K562 (cell line): ENCODE results near the gene DUSP3. TPM values are rescaled to one million over a fixed set of nuclear protein-coding genes. Genes with fewer than 3 reads are reported as not detected.

Experiments
- ATAC-seq: fragments of 200-7000 bp; cut with Tn5 transposase; 3 replicates; pipeline ENCODE4 v1.9.1; 2020; ENCODE audit warnings: moderate library complexity
- BruUV-seq: library from RNA; stranded (reverse); fragments of 400-500 nt; replicated peaks from 2 replicates; lab custom pipeline; 2021; lab: Mats Ljungman, UMichigan
- CTCF ChIA-PET: fragments of 300-600 bp; formaldehyde crosslinking; extraction: SDS; loops from one replicate; lab custom pipeline; 2021; ENCODE audit warnings: low intra/inter-chr PET ratio; lab: Yijun Ruan, JAX
- POLR2A ChIA-PET: fragments of 300-600, 350-650 bp; sonication (Branson Sonifier 250); formaldehyde crosslinking; extraction: SDS; loops from one replicate; lab custom pipeline; 2021; ENCODE audit warnings: antibody characterized with exemption, inconsistent platforms; lab: Yijun Ruan, JAX
- DNase-seq, 4 experiments: peaks; one replicate each; pipeline versions ENCODE4 v3.0.0 to v3.0.0-alpha.2; 2011 to 2018; ENCODE audit warnings: low spot score in 3 of 4, mixed read lengths in 3 of 4; ENCODE audit errors: extremely low read depth in 1 of 4
- FAIRE-seq: peaks from 2 replicates; lab custom pipeline; 2011; peaks lifted over from hg19 to GRCh38; lab: Jason Lieb, UNC
- H2AFZ ChIP-seq: 2 replicates; pipeline ENCODE4 v1.6.0; 2011; ENCODE audit warnings: low read depth, low read length, control low read depth, inconsistent platforms
- H3K27ac ChIP-seq: fragments of 200-600 bp; 3 replicates; pipeline ENCODE4 v1.8.0; 2011; ENCODE audit warnings: low read depth, mild to moderate bottlenecking, control low read depth, inconsistent platforms, low read length, moderate library complexity, mixed read lengths; ENCODE audit errors: extremely low read depth
- H3K27me3 ChIP-seq, 2 experiments: fragments of 300-600 bp in 1 of 2; 2 replicates in 1 of 2; 3 replicates in 1 of 2; pipeline versions ENCODE4 v1.6.0 to v1.8.0; 2011; ENCODE audit warnings: inconsistent platforms in 2 of 2, low read length in 2 of 2, mild to moderate bottlenecking in 1 of 2, mixed read lengths in 1 of 2, moderate library complexity in 1 of 2; ENCODE audit not compliant: control insufficient read depth in 2 of 2, insufficient read depth in 2 of 2
- H3K36me3 ChIP-seq: fragments of 300-600 bp; 3 replicates; pipeline ENCODE4 v1.8.0; 2011; ENCODE audit warnings: mild to moderate bottlenecking, low read length, inconsistent platforms; ENCODE audit not compliant: control insufficient read depth, insufficient read depth
- H3K4me1 ChIP-seq, 2 experiments: fragments of 200-600 bp in 1 of 2; replicated peaks in 1 of 2; 2 replicates in 1 of 2; 3 replicates in 1 of 2; pipeline versions ENCODE4 v1.5.1 to v1.8.0; 2011; ENCODE audit warnings: inconsistent platforms in 2 of 2, low read length in 2 of 2, mild to moderate bottlenecking in 1 of 2, mixed read lengths in 1 of 2, moderate library complexity in 1 of 2; ENCODE audit not compliant: control insufficient read depth in 2 of 2, insufficient read depth in 2 of 2
- H3K4me2 ChIP-seq: 2 replicates; pipeline ENCODE4 v1.6.1; 2011; ENCODE audit warnings: low read length, control low read depth, inconsistent platforms, mixed read lengths; ENCODE audit not compliant: insufficient read depth
- H3K4me3 ChIP-seq: fragments of 200-600 bp; sonication (generic), shearing (Covaris generic); 2 replicates; pipeline ENCODE4 v1.5.1; 2016; ENCODE audit warnings: control low read depth, inconsistent platforms
- H3K79me2 ChIP-seq: fragments of 200-600 bp; 3 replicates; pipeline ENCODE4 v1.8.0; 2011; ENCODE audit warnings: low read length, inconsistent platforms; ENCODE audit not compliant: control insufficient read depth, insufficient read depth
- H3K9ac ChIP-seq, 2 experiments: 2 replicates each; pipeline versions ENCODE4 v1.6.0 to v1.6.1; 2011; ENCODE audit warnings: low read depth in 2 of 2, low read length in 2 of 2, control low read depth in 1 of 2, inconsistent platforms in 1 of 2, mild to moderate bottlenecking in 1 of 2, mixed read lengths in 1 of 2; ENCODE audit not compliant: insufficient read depth in 1 of 2
- H3K9me1 ChIP-seq: one replicate; pipeline ENCODE4 v1.6.0; 2011; ENCODE audit warnings: inconsistent platforms, mild to moderate bottlenecking, low read length, moderate library complexity; ENCODE audit not compliant: control insufficient read depth, insufficient read depth
- H3K9me3 ChIP-seq: replicated peaks from 2 replicates; pipeline ENCODE4 v1.5.1; 2011; ENCODE audit warnings: low read depth, low read length, inconsistent platforms; ENCODE audit not compliant: control insufficient read depth, insufficient read depth
- H4K20me1 ChIP-seq: replicated peaks from 2 replicates; pipeline ENCODE4 v1.6.1; 2011; ENCODE audit warnings: low read length, inconsistent platforms, mixed read lengths; ENCODE audit not compliant: control insufficient read depth, insufficient read depth
- E2F6 ChIP-seq, 2 experiments: IDR thresholded peaks; 2 replicates each; pipeline ENCODE4 v1.6.1; 2011; ENCODE audit warnings: borderline replicate concordance in 1 of 2, control low read depth in 1 of 2, low read depth in 1 of 2, low read length in 1 of 2, mild to moderate bottlenecking in 1 of 2, mixed read lengths in 1 of 2, moderate library complexity in 1 of 2; ENCODE audit not compliant: insufficient read depth in 1 of 2, insufficient read length in 1 of 2, poor library complexity in 1 of 2, severe bottlenecking in 1 of 2; ENCODE audit errors: extremely low read depth in 1 of 2
- MITF ChIP-seq: IDR thresholded peaks from 2 replicates; pipeline ENCODE4 v1.6.1; 2014; ENCODE audit warnings: antibody characterized with exemption
- NR2F6 ChIP-seq: fragments of 450-650 bp; formaldehyde crosslinking; IDR thresholded peaks from 2 replicates; pipeline ENCODE4 v1.4.0; 2020; ENCODE audit warnings: mild to moderate bottlenecking
- SRSF3 ChIP-seq: fragments of 200-400 bp; formaldehyde crosslinking; IDR thresholded peaks from 2 replicates; pipeline ENCODE4 v1.6.1; 2016; ENCODE audit warnings: mild to moderate bottlenecking, low read length, moderate library complexity; ENCODE audit not compliant: insufficient read depth
- WGBS: fragments of 100-300 bp; shearing (Covaris generic); methylation state at CpG from one replicate; pipeline ENCODE4 v1.1.6; 2016; ENCODE audit warnings: low coverage, mixed read lengths; ENCODE audit not compliant: insufficient coverage; ENCODE audit errors: missing lambda C conversion rate; 5-methylcytosine and 5-hydroxymethylcytosine counted together
- in situ Hi-C: fragments of 300-500 bp; cut with MboI; formaldehyde crosslinking; loops from 4 replicates; pipeline ENCODE4 v1.15.0; 2018; ENCODE audit warnings: inconsistent platforms, mixed read lengths
- intact Hi-C: fragments of 100-400 bp; cut with micrococcal nuclease; formaldehyde crosslinking; loops from 2 replicates; pipeline ENCODE4 v1.14.2; 2022
- polyA plus RNA-seq, 8 experiments: library from polyadenylated mRNA; depleted of rRNA in 4 of 8; stranded (reverse) in 5 of 8; unstranded in 3 of 8; fragments of >200 nt; fragmentation: Nextera tagmentation in 2 of 8; fragmentation: Illumina TruSeq in 1 of 8; extraction: Ambion mirVana in 2 of 8; extraction: Trizol in 1 of 8; gene quantifications; 2 replicates each; pipeline versions ENCODE4 v1.2.1 to v1.2.3, GENCODE V29; 2011 to 2014; ENCODE audit warnings: inconsistent platforms in 1 of 8, missing spikeins in 1 of 8
- total RNA-seq, 7 experiments: library from RNA; depleted of rRNA in 6 of 7; stranded (reverse); fragments of >200 nt in 6 of 7; fragmentation: Illumina TruSeq in 2 of 7; extraction: Trizol in 2 of 7; gene quantifications; 2 replicates each; pipeline versions ENCODE4 v1.2.1 to v1.2.3, GENCODE V29; 2011 to 2021; ENCODE audit warnings: low replicate concordance in 1 of 7

DUSP3 gene
- total and polyA plus RNA-seq, 9 of the 15 experiments (the other 6 are each of a cell fraction or from before 2014, with no cell fraction given), result 4.1 to 19.8 (median 12.3) TPM

GRCh38 chr17:43750153-43750552 is 28.6 kb downstream of the DUSP3 start:
- no peak for FAIRE-seq
- Histone ChIP-seq H3K79me2 (no peaks in the 10 kb centered on the region), H3K36me3 (no peaks in the 10 kb centered on the region), H3K4me2 (no peak overlapping the region), H4K20me1 (no peaks in the 10 kb centered on the region), H3K4me1 (peaks cover 0 to 2% of the 10 kb centered on the region in 2 experiments; a peak in 1 of 5 replicates), H3K27ac (no peak overlapping the region), H2AFZ (no peak overlapping the region), H3K4me3 (no peak overlapping the region), H3K9me3 (no peaks in the 10 kb centered on the region), H3K9ac (no peak overlapping the region), H3K9me1 (no peaks in the 10 kb centered on the region), H3K27me3 (peaks cover 25 to 59% of the 10 kb centered on the region in 2 experiments; a peak in 4 of 5 replicates)
- WGBS, result 5% methylated on average over 5 of the region's 5 CpGs
- ChIA-PET POLR2A (interaction anchor here (0.7 to 0.9 kb wide), 3 partner anchors 12 to 33 kb away, joined by 3 read pairs; no protein-coding TSS in a partner anchor), CTCF (no interaction called here)
- in situ Hi-C loops (no loop called here), intact Hi-C loops (no loop called here)
- BruUV-seq, result no TSS peak
- TF ChIP-seq SRSF3, result no peak
- TF ChIP-seq MITF, result no peak
- no peak for TF ChIP-seq E2F6 (IDR thresholded peaks at IDR 0.05; ENCODE audit: borderline replicate concordance in 1 of 2, extremely low read depth in 1 of 2, insufficient read depth in 1 of 2, insufficient read length in 1 of 2, low read depth in 1 of 2, low read length in 1 of 2, poor library complexity in 1 of 2, severe bottlenecking in 1 of 2)
- no peak for TF ChIP-seq NR2F6 (CRISPR knock-in tag)
- ATAC-seq, result no peak
- DNase-seq, result no peak
